K562 (cell line): ENCODE data around the gene CRYBA4. TPM values are rescaled to one million over a fixed set of nuclear protein-coding genes. Genes with fewer than 3 reads are reported as not detected.

ENCODE experiments used
- CBX3 ChIP-seq, 2 experiments: IDR thresholded peaks; 1 replicate in 1 of 2; 2 replicates in 1 of 2; pipeline ENCODE4 v1.6.1; 2012; ENCODE audit warnings: inconsistent platforms in 2 of 2, low read length in 2 of 2, borderline replicate concordance in 1 of 2, control low read depth in 1 of 2
- ETV1 ChIP-seq: fragments of 450-650 bp; conservative IDR thresholded peaks from 2 replicates; pipeline ENCODE4 v1.6.1; 2016; ENCODE audit warnings: missing genetic modification characterization, control low read depth, low read depth, missing compliant biosample characterization
- MAZ ChIP-seq, 2 experiments: fragments of 450-650 bp in 1 of 2; sonication (generic) in 1 of 2; formaldehyde crosslinking; IDR thresholded peaks in 1 of 2; conservative IDR thresholded peaks in 1 of 2; 2 replicates each; pipeline versions ENCODE4 v1.4.0 to v1.5.0; 2020; ENCODE audit warnings: mild to moderate bottlenecking in 1 of 2, missing genetic modification reagents in 1 of 2
- MTF1 ChIP-seq: fragments of 250-450 bp; sonication (Bioruptor Pico); IDR thresholded peaks from 2 replicates; pipeline ENCODE4 v1.9.0; 2021; ENCODE audit warnings: moderate library complexity, mild to moderate bottlenecking, inconsistent platforms, borderline replicate concordance
- ZNF140 ChIP-seq: fragments of 250-450 bp; sonication (Bioruptor Pico); IDR thresholded peaks from 2 replicates; pipeline ENCODE4 v1.8.0; 2021; ENCODE audit warnings: moderate library complexity, mild to moderate bottlenecking, inconsistent platforms
- ZNF766 ChIP-seq: fragments of 200-800 bp; sonication (Bioruptor generic); conservative IDR thresholded peaks from 2 replicates; pipeline ENCODE4 v1.6.1; 2016; ENCODE audit warnings: missing genetic modification characterization, missing compliant biosample characterization
- polyA plus RNA-seq, 8 experiments: library from polyadenylated mRNA; depleted of rRNA in 4 of 8; stranded (reverse) in 5 of 8; unstranded in 3 of 8; fragments of >200 nt; fragmentation: Nextera tagmentation in 2 of 8; fragmentation: Illumina TruSeq in 1 of 8; extraction: Ambion mirVana in 2 of 8; extraction: Trizol in 1 of 8; gene quantifications; 2 replicates each; pipeline versions ENCODE4 v1.2.1 to v1.2.3, GENCODE V29; 2011 to 2014; ENCODE audit warnings: inconsistent platforms in 1 of 8, missing spikeins in 1 of 8
- total RNA-seq, 7 experiments: library from RNA; depleted of rRNA in 6 of 7; stranded (reverse); fragments of >200 nt in 6 of 7; fragmentation: Illumina TruSeq in 2 of 7; extraction: Trizol in 2 of 7; gene quantifications; 2 replicates each; pipeline versions ENCODE4 v1.2.1 to v1.2.3, GENCODE V29; 2011 to 2021; ENCODE audit warnings: low replicate concordance in 1 of 7
- TF ChIP-seq, protein P1 (sequence below): fragments of 450-650 bp; formaldehyde crosslinking; IDR thresholded peaks from 2 replicates; pipeline ENCODE4 v1.4.0; 2022; ENCODE audit warnings: mild to moderate bottlenecking, moderate library complexity
- TF ChIP-seq, protein P2 (sequence below): sonication (generic); formaldehyde crosslinking; IDR thresholded peaks from 2 replicates; pipeline ENCODE4 v1.8.1; 2023; ENCODE audit warnings: mild to moderate bottlenecking, missing genetic modification reagents
- TF ChIP-seq, protein P3 (sequence below): fragments of 450-650 bp; formaldehyde crosslinking; IDR thresholded peaks from 2 replicates; pipeline ENCODE4 v1.4.0; 2020; ENCODE audit warnings: mild to moderate bottlenecking, moderate library complexity
- TF ChIP-seq, protein P4 (sequence below): fragments of 250-450 bp; sonication (Bioruptor Pico); IDR thresholded peaks from 2 replicates; pipeline ENCODE4 v1.4.0; 2020
- TF ChIP-seq, protein P5 (sequence below): IDR thresholded peaks from 3 replicates; pipeline ENCODE4 v1.6.1; 2011; ENCODE audit warnings: borderline replicate concordance, mild to moderate bottlenecking, moderate library complexity; ENCODE audit not compliant: insufficient read length; ENCODE audit errors: extremely low read depth
- TF ChIP-seq, protein P6 (sequence below): fragments of 250-450 bp; sonication (Bioruptor Pico); IDR thresholded peaks from 2 replicates; pipeline ENCODE4 v1.9.0; 2021; ENCODE audit warnings: mild to moderate bottlenecking

CRYBA4 gene
- total and polyA plus RNA-seq, 9 of the 15 experiments (the other 6 are each of a cell fraction or from before 2014, with no cell fraction given) = 0.59 to 3.3 (median 1.6) TPM

DNA sequence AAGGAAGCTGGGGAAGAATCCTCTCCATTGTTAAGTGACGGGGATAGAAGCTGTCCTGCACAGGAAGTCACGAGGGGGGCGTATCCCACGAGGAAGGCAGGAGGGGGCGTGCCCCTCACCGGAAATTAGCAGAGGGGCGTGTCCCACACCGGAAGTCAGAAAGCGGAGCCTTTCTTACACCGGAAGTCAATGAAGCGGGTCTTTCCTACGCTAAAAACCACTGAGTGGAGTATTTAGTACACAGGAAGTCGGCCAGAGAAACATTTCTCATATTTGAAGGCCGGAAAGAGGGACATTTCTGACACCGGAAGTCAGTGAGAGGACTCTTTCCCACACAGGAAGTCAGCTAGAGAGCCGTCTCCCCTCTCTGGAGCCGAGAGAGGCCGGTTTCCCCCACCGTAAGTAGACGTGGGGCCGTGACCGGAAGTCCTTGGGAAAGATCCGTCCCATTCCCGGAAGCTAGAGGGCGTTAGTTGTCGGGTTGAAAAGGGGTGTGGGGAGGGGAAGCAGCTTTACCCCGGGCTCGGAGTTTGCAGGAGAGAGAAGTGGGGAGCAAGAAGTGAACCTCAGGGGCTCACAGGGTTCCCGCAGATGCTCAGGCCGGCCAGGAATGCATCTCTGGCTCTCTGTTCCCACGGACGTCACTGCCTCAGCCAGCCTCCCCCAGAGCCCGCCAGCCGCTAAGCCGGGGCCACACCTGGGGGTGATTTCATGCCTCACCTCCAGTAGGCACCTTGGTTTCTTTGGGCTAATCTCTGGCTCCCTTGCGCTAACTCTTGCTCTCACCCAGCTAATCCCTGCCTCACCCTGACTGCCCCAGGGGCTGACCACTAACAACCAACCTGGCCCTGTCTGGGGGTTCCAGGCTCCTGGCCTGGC lies 51.1 kb downstream of the CRYBA4 start (continued):
- no peak for TF ChIP-seq ZNF766 (CRISPR knock-in tag)
- TF ChIP-seq, protein P1, sequence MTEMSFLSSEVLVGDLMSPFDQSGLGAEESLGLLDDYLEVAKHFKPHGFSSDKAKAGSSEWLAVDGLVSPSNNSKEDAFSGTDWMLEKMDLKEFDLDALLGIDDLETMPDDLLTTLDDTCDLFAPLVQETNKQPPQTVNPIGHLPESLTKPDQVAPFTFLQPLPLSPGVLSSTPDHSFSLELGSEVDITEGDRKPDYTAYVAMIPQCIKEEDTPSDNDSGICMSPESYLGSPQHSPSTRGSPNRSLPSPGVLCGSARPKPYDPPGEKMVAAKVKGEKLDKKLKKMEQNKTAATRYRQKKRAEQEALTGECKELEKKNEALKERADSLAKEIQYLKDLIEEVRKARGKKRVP = no peak
- TF ChIP-seq CBX3 (IDR thresholded peaks at IDR 0.05; ENCODE audit: borderline replicate concordance in 1 of 2, low read length in 2 of 2) = no peak
- TF ChIP-seq MAZ (CRISPR knock-in tag; conservative IDR thresholded peaks at IDR 0.05 in 1 of 2, IDR thresholded peaks at IDR 0.05 in 1 of 2) = peak in 1 of 2 experiments; percentile 82; a peak in 3 of 4 replicates
- no peak for TF ChIP-seq ZNF140 (CRISPR knock-in tag)
- TF ChIP-seq MTF1 (CRISPR knock-in tag) = no peak
- TF ChIP-seq ETV1 (tag) = peak; percentile 95
- TF ChIP-seq, protein P2, sequence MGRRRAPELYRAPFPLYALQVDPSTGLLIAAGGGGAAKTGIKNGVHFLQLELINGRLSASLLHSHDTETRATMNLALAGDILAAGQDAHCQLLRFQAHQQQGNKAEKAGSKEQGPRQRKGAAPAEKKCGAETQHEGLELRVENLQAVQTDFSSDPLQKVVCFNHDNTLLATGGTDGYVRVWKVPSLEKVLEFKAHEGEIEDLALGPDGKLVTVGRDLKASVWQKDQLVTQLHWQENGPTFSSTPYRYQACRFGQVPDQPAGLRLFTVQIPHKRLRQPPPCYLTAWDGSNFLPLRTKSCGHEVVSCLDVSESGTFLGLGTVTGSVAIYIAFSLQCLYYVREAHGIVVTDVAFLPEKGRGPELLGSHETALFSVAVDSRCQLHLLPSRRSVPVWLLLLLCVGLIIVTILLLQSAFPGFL (CRISPR knock-in tag) = no peak
- TF ChIP-seq, protein P3, sequence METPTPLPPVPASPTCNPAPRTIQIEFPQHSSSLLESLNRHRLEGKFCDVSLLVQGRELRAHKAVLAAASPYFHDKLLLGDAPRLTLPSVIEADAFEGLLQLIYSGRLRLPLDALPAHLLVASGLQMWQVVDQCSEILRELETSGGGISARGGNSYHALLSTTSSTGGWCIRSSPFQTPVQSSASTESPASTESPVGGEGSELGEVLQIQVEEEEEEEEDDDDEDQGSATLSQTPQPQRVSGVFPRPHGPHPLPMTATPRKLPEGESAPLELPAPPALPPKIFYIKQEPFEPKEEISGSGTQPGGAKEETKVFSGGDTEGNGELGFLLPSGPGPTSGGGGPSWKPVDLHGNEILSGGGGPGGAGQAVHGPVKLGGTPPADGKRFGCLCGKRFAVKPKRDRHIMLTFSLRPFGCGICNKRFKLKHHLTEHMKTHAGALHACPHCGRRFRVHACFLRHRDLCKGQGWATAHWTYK (CRISPR knock-in tag) = no peak
- TF ChIP-seq, protein P4, sequence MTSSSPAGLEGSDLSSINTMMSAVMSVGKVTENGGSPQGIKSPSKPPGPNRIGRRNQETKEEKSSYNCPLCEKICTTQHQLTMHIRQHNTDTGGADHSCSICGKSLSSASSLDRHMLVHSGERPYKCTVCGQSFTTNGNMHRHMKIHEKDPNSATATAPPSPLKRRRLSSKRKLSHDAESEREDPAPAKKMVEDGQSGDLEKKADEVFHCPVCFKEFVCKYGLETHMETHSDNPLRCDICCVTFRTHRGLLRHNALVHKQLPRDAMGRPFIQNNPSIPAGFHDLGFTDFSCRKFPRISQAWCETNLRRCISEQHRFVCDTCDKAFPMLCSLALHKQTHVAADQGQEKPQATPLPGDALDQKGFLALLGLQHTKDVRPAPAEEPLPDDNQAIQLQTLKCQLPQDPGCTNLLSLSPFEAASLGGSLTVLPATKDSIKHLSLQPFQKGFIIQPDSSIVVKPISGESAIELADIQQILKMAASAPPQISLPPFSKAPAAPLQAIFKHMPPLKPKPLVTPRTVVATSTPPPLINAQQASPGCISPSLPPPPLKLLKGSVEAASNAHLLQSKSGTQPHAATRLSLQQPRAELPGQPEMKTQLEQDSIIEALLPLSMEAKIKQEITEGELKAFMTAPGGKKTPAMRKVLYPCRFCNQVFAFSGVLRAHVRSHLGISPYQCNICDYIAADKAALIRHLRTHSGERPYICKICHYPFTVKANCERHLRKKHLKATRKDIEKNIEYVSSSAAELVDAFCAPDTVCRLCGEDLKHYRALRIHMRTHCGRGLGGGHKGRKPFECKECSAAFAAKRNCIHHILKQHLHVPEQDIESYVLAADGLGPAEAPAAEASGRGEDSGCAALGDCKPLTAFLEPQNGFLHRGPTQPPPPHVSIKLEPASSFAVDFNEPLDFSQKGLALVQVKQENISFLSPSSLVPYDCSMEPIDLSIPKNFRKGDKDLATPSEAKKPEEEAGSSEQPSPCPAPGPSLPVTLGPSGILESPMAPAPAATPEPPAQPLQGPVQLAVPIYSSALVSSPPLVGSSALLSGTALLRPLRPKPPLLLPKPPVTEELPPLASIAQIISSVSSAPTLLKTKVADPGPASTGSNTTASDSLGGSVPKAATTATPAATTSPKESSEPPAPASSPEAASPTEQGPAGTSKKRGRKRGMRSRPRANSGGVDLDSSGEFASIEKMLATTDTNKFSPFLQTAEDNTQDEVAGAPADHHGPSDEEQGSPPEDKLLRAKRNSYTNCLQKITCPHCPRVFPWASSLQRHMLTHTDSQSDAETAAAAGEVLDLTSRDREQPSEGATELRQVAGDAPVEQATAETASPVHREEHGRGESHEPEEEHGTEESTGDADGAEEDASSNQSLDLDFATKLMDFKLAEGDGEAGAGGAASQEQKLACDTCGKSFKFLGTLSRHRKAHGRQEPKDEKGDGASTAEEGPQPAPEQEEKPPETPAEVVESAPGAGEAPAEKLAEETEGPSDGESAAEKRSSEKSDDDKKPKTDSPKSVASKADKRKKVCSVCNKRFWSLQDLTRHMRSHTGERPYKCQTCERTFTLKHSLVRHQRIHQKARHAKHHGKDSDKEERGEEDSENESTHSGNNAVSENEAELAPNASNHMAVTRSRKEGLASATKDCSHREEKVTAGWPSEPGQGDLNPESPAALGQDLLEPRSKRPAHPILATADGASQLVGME (CRISPR knock-in tag) = no peak
- TF ChIP-seq, protein P5, sequence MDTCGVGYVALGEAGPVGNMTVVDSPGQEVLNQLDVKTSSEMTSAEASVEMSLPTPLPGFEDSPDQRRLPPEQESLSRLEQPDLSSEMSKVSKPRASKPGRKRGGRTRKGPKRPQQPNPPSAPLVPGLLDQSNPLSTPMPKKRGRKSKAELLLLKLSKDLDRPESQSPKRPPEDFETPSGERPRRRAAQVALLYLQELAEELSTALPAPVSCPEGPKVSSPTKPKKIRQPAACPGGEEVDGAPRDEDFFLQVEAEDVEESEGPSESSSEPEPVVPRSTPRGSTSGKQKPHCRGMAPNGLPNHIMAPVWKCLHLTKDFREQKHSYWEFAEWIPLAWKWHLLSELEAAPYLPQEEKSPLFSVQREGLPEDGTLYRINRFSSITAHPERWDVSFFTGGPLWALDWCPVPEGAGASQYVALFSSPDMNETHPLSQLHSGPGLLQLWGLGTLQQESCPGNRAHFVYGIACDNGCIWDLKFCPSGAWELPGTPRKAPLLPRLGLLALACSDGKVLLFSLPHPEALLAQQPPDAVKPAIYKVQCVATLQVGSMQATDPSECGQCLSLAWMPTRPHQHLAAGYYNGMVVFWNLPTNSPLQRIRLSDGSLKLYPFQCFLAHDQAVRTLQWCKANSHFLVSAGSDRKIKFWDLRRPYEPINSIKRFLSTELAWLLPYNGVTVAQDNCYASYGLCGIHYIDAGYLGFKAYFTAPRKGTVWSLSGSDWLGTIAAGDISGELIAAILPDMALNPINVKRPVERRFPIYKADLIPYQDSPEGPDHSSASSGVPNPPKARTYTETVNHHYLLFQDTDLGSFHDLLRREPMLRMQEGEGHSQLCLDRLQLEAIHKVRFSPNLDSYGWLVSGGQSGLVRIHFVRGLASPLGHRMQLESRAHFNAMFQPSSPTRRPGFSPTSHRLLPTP = no peak
- TF ChIP-seq, protein P6, sequence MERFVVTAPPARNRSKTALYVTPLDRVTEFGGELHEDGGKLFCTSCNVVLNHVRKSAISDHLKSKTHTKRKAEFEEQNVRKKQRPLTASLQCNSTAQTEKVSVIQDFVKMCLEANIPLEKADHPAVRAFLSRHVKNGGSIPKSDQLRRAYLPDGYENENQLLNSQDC (CRISPR knock-in tag) = no peak
